Caco-2 (cell line): ENCODE results near the gene ARMH1. TPM values are rescaled to one million over a fixed set of nuclear protein-coding genes. Genes with fewer than 3 reads are reported as not detected.

ENCODE experiments used
- BruUV-seq: library from RNA; stranded (reverse); fragments of 400-500 nt; replicated peaks from 2 replicates; lab custom pipeline; 2021; lab: Mats Ljungman, UMichigan
- CTCF ChIA-PET: fragments of 300-600 bp; sonication (Branson Sonifier 250); formaldehyde crosslinking; loops from one replicate; lab custom pipeline; 2022; ENCODE audit warnings: antibody characterized with exemption; lab: Charles Lee
- POLR2A ChIA-PET: fragments of 300-600 bp; sonication (Branson Sonifier 250); formaldehyde crosslinking; loops from one replicate; lab custom pipeline; 2022; ENCODE audit warnings: antibody characterized with exemption; lab: Charles Lee
- DNase-seq, 2 experiments: peaks; one replicate each; pipeline versions ENCODE4 v3.0.0 to v3.0.0-alpha.2; 2020 to 2022
- H3K27me3 ChIP-seq: replicated peaks from 2 replicates; pipeline ENCODE4 v1.6.0; 2011; ENCODE audit warnings: low read length; ENCODE audit not compliant: control insufficient read depth, insufficient read depth
- H3K36me3 ChIP-seq: 2 replicates; pipeline ENCODE4 v1.5.1; 2011; ENCODE audit warnings: low read length; ENCODE audit not compliant: control insufficient read depth, insufficient read depth
- H3K4me1 ChIP-seq: fragments of 250-450 bp; sonication (Bioruptor Pico); 2 replicates; pipeline ENCODE4 v1.5.1; 2020; ENCODE audit warnings: mild to moderate bottlenecking
- H3K4me3 ChIP-seq: 2 replicates; pipeline ENCODE4 v1.5.1; 2011; ENCODE audit warnings: low read depth, mild to moderate bottlenecking, control low read depth, low read length
- H3K9me3 ChIP-seq: fragments of 250-450 bp; sonication (Bioruptor Pico); 2 replicates; pipeline ENCODE4 v1.5.1; 2020; ENCODE audit warnings: mild to moderate bottlenecking, moderate library complexity
- H3K27ac Mint-ChIP-seq: one replicate; pipeline ENCODE4 v1.8.0; 2022; ENCODE audit warnings: mixed read lengths; ENCODE audit not compliant: unreplicated experiment
- H3K27me3 Mint-ChIP-seq: one replicate; pipeline ENCODE4 v1.8.0; 2022; ENCODE audit warnings: mixed read lengths; ENCODE audit not compliant: insufficient read depth, unreplicated experiment
- H3K36me3 Mint-ChIP-seq: one replicate; pipeline ENCODE4 v1.8.0; 2022; ENCODE audit warnings: mild to moderate bottlenecking, mixed read lengths; ENCODE audit not compliant: insufficient read depth, unreplicated experiment
- H3K4me1 Mint-ChIP-seq: one replicate; pipeline ENCODE4 v1.8.0; 2022; ENCODE audit warnings: low read depth, mixed read lengths; ENCODE audit not compliant: unreplicated experiment
- H3K4me3 Mint-ChIP-seq: one replicate; pipeline ENCODE4 v1.8.0; 2022; ENCODE audit warnings: mild to moderate bottlenecking, moderate library complexity, mixed read lengths; ENCODE audit not compliant: unreplicated experiment
- H3K9me3 Mint-ChIP-seq: one replicate; pipeline ENCODE4 v1.8.0; 2022; ENCODE audit warnings: mixed read lengths; ENCODE audit not compliant: unreplicated experiment
- intact Hi-C: fragments of 100-400 bp; cut with micrococcal nuclease; formaldehyde crosslinking; loops from one replicate; pipeline ENCODE4 v1.10.0; 2022; ENCODE audit not compliant: unreplicated experiment
- total RNA-seq: library from RNA; stranded (reverse); gene quantifications from 2 replicates; pipeline ENCODE4 v1.2.3, GENCODE V29; 2022
- TF ChIP-seq, protein P1 (sequence below), 2 experiments: fragments of 200-600 bp in 1 of 2; IDR thresholded peaks; 1 replicate in 1 of 2; 2 replicates in 1 of 2; pipeline versions ENCODE4 v1.5.1 to v1.8.0; 2011 to 2022; ENCODE audit warnings: antibody characterized with exemption in 1 of 2, control low read depth in 1 of 2, inconsistent platforms in 1 of 2, low read depth in 1 of 2, low read length in 1 of 2, mild to moderate bottlenecking in 1 of 2, moderate library complexity in 1 of 2; ENCODE audit not compliant: insufficient read depth in 1 of 2, severe bottlenecking in 1 of 2, unreplicated experiment in 1 of 2

The ARMH1 gene
- total RNA-seq, 1 experiment from 2014 or later = not detected

DNA sequence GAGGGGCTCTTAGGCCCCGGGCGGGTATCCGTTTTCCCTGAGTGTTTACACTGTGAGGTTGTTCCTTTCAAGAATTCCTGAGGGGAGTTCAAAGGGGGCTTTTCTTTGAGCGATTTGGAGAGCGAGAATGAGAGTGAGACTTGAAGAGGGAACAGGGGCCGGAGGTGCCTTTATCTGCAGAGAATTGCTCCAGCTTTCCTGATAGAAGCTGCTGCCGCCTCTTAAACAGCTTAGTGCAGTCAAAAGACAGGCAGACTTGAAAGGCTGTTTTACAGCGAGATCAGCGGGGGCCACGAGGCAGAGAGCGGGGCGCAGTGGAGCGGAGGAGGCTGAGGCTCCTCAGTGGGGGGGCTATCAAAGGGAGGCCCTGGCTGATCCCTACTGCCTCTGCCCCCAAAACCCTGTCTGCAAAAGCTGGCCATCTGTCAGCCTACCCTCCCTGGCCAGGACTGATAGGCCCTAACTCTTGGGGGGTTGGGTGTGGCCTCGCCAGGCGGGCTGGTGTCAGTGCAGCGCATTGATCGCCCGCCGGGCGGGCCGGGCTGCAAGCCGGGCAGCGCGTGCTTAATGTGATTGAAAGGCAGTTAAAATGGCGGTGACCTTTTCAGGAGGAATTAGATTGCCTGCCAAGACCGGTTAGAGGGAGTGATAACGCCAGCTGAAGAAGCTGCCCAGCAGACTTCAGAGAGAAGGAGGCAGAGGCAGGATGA is 36.7 kb upstream of the ARMH1 start:
- H3K9me3 Mint-ChIP-seq = no peaks in the 10 kb centered on the region
- no peak overlapping the region for H3K27ac Mint-ChIP-seq
- H3K27me3 Mint-ChIP-seq = no peaks in the 10 kb centered on the region
- ChIA-PET CTCF (interaction anchor here (0.6 kb wide), 1 partner anchor 64 kb away, joined by 11 read pairs; no protein-coding TSS in a partner anchor), POLR2A (no interaction called here)
- Histone ChIP-seq H3K27me3 (no peaks in the 10 kb centered on the region), H3K4me3 (no peak overlapping the region), H3K9me3 (no peaks in the 10 kb centered on the region), H3K36me3 (no peaks in the 10 kb centered on the region; the same call in 1 of the 2 replicates), H3K4me1 (0 out of 2 replicates have a peak, but pooled peaks cover 1% of the 10 kb centered on the region)
- peaks cover under 1% of the 10 kb centered on the region for H3K4me1 Mint-ChIP-seq
- peaks cover 20% of the 10 kb centered on the region for H3K36me3 Mint-ChIP-seq
- no TSS peak for BruUV-seq
- no peak overlapping the region for H3K4me3 Mint-ChIP-seq
- TF ChIP-seq, protein P1, sequence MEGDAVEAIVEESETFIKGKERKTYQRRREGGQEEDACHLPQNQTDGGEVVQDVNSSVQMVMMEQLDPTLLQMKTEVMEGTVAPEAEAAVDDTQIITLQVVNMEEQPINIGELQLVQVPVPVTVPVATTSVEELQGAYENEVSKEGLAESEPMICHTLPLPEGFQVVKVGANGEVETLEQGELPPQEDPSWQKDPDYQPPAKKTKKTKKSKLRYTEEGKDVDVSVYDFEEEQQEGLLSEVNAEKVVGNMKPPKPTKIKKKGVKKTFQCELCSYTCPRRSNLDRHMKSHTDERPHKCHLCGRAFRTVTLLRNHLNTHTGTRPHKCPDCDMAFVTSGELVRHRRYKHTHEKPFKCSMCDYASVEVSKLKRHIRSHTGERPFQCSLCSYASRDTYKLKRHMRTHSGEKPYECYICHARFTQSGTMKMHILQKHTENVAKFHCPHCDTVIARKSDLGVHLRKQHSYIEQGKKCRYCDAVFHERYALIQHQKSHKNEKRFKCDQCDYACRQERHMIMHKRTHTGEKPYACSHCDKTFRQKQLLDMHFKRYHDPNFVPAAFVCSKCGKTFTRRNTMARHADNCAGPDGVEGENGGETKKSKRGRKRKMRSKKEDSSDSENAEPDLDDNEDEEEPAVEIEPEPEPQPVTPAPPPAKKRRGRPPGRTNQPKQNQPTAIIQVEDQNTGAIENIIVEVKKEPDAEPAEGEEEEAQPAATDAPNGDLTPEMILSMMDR (IDR thresholded peaks at IDR 0.05; ENCODE audit: insufficient read depth in 1 of 2, low read depth in 1 of 2, low read length in 1 of 2, severe bottlenecking in 1 of 2, unreplicated experiment in 1 of 2) = no peak
- no peak for DNase-seq
- intact Hi-C loops = no loop called here

DNA sequence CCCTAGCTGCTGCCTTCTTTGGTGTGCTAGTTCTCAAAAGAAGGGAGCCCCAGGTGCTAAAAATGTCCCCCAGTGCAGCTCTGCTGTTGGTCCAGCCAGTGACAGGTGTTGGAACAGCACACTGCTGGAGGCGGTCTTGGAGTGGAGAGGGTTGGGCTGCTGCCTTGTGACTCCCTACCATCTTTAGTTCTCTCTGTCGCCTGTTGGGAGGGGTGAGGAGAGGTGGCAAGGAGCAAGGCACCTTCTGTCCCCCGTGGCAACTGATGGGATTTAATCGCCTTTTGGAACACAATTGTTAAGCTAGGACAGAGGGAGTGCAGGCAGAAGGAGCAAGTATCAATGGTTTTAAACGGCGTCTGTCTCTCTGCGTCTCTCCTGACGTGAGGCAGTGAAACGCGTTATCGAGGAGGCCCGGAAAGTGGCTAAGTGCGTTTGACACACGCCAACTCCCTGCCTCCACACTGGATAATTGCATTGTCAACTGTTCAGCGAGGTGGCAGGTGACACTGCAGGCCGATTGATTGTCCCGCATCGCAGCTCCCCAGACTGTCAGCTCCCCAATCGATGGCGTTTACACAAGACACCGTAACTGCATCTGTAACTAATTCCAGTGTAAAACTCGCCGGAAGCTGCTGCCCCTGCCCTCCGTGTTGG is 34.2 kb upstream of the ARMH1 start:
- H3K27ac Mint-ChIP-seq = no peak overlapping the region
- no peaks in the 10 kb centered on the region for H3K9me3 ChIP-seq
- H3K27me3 Mint-ChIP-seq = no peaks in the 10 kb centered on the region
- DNase-seq = no peak
- H3K36me3 Mint-ChIP-seq = peaks cover 30% of the 10 kb centered on the region
- BruUV-seq = no TSS peak
- H3K9me3 Mint-ChIP-seq = no peaks in the 10 kb centered on the region
- CTCF ChIA-PET = interaction anchor here (0.6 kb wide), 1 partner anchor 245 kb away, joined by 12 read pairs; no protein-coding TSS in a partner anchor
- intact Hi-C loops = no loop called here
- H3K4me1 Mint-ChIP-seq = peaks cover 6% of the 10 kb centered on the region
- no peaks in the 10 kb centered on the region for H3K27me3 ChIP-seq
- no peaks in the 10 kb centered on the region; the same call in 1 of the 2 replicates for H3K36me3 ChIP-seq
- H3K4me3 Mint-ChIP-seq = no peak overlapping the region
- POLR2A ChIA-PET = no interaction called here
- TF ChIP-seq, protein P1 (IDR thresholded peaks at IDR 0.05; ENCODE audit: insufficient read depth in 1 of 2, low read depth in 1 of 2, low read length in 1 of 2, severe bottlenecking in 1 of 2, unreplicated experiment in 1 of 2) = no peak
- no peak overlapping the region for H3K4me3 ChIP-seq
- H3K4me1 ChIP-seq = no peaks in the 10 kb centered on the region
